ENCODE measurements around the gene CBARP. TPM values are rescaled to one million over a fixed set of nuclear protein-coding genes. Genes with fewer than 3 reads are reported as not detected.

Gene CBARP
- total and polyA plus RNA-seq, 2 of the 13 experiments (the other 11 are each of a cell fraction or from before 2014, with no cell fraction given) = 1.2 to 1.4 TPM

DNA sequence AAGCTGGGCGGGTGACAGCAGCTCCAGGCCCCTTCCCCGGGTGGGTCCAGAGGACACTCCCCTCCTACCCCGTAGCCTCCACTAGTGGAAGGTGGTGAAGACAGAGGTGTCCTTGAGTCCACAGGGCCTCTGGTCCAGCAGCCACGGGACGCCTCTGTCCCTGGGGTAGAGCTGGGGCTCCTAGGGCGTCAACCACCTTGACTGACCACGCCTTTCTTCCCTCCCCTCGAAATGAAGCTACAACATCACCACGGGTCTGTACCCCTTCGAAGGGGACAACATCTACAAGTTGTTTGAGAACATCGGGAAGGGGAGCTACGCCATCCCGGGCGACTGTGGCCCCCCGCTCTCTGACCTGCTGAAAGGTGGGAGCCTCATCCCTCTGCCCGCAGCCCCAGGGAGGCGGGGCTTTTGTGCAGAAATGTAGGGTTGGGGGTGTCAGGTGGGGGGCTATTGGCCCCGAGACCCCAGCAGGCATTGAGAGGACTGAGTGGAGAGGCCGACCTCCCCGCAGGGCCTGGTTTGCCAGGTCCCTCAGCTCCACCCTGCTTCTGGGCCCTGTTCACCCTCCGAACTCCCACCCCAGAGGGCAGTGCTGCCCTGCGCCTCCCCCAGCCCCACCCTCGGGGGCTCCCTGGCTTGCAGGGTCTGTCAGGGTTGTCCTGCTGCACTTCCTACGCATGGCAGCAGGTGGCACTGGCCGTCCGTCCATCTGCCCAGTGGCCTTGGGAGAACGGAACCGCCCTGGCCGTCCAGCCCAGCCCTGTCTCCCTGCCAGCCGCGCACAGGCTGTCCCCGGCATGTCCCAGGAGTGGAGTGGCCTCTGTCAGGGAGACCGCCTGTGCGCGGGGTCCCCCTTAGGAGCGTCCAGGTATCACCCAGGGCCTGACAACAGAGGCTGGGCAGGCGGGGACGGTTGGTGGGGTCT lies 16.6 kb downstream of the CBARP start (continued):
- TF ChIP-seq, protein P1, sequence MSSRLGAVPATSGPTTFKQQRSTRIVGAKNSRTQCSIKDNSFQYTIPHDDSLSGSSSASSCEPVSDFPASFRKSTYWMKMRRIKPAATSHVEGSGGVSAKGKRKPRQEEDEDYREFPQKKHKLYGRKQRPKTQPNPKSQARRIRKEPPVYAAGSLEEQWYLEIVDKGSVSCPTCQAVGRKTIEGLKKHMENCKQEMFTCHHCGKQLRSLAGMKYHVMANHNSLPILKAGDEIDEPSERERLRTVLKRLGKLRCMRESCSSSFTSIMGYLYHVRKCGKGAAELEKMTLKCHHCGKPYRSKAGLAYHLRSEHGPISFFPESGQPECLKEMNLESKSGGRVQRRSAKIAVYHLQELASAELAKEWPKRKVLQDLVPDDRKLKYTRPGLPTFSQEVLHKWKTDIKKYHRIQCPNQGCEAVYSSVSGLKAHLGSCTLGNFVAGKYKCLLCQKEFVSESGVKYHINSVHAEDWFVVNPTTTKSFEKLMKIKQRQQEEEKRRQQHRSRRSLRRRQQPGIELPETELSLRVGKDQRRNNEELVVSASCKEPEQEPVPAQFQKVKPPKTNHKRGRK (CRISPR knock-in tag; IDR thresholded peaks at IDR 0.05) = no peak
- TF ChIP-seq ZBTB7A (CRISPR knock-in tag; IDR thresholded peaks at IDR 0.05) = peak; percentile 62; the same call in 1 of the 2 replicates
- TF ChIP-seq, protein P2, sequence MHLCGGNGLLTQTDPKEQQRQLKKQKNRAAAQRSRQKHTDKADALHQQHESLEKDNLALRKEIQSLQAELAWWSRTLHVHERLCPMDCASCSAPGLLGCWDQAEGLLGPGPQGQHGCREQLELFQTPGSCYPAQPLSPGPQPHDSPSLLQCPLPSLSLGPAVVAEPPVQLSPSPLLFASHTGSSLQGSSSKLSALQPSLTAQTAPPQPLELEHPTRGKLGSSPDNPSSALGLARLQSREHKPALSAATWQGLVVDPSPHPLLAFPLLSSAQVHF (CRISPR knock-in tag; IDR thresholded peaks at IDR 0.05) = no peak
- peak; percentile 10; the same call in 1 of the 3 replicates for TF ChIP-seq MXI1 (IDR thresholded peaks at IDR 0.05; ENCODE audit: borderline replicate concordance, low read depth, low read length)
- no peak for TF ChIP-seq FLYWCH1 (CRISPR knock-in tag; IDR thresholded peaks at IDR 0.05)
- no peak for TF ChIP-seq EHMT2 (IDR thresholded peaks at IDR 0.05; ENCODE audit: borderline replicate concordance, low read depth, low read length)
- no peak for TF ChIP-seq CBX1 (IDR thresholded peaks at IDR 0.05; ENCODE audit: low read depth)
- no peak for TF ChIP-seq ZNF746 (CRISPR knock-in tag; IDR thresholded peaks at IDR 0.05)
- peak; percentile 66 for TF ChIP-seq RBM39 (IDR thresholded peaks at IDR 0.05; ENCODE audit: low read depth, low read length, poor library complexity, severe bottlenecking)
- peak; percentile 63 for TF ChIP-seq RBFOX2 (IDR thresholded peaks at IDR 0.05; ENCODE audit: low read depth, low read length)
- no peak for TF ChIP-seq SPEN (CRISPR knock-in tag; IDR thresholded peaks at IDR 0.05; ENCODE audit: low read depth)
- TF ChIP-seq SETDB1 (CRISPR knock-in tag; IDR thresholded peaks at IDR 0.05; ENCODE audit: borderline replicate concordance) = no peak
- TF ChIP-seq NFE2 (CRISPR knock-in tag; IDR thresholded peaks at IDR 0.05) = no peak
- no peak for TF ChIP-seq ZNF530 (CRISPR knock-in tag; IDR thresholded peaks at IDR 0.05; ENCODE audit: low read depth)
- TF ChIP-seq ZNF143 (CRISPR knock-in tag; IDR thresholded peaks at IDR 0.05) = no peak
- no peak for TF ChIP-seq AKAP8 (CRISPR knock-in tag; IDR thresholded peaks at IDR 0.05)
- peak; percentile 48 for TF ChIP-seq XRCC5 (optimal IDR thresholded peaks at IDR 0.05; ENCODE audit: low read length)
- TF ChIP-seq, protein P3, sequence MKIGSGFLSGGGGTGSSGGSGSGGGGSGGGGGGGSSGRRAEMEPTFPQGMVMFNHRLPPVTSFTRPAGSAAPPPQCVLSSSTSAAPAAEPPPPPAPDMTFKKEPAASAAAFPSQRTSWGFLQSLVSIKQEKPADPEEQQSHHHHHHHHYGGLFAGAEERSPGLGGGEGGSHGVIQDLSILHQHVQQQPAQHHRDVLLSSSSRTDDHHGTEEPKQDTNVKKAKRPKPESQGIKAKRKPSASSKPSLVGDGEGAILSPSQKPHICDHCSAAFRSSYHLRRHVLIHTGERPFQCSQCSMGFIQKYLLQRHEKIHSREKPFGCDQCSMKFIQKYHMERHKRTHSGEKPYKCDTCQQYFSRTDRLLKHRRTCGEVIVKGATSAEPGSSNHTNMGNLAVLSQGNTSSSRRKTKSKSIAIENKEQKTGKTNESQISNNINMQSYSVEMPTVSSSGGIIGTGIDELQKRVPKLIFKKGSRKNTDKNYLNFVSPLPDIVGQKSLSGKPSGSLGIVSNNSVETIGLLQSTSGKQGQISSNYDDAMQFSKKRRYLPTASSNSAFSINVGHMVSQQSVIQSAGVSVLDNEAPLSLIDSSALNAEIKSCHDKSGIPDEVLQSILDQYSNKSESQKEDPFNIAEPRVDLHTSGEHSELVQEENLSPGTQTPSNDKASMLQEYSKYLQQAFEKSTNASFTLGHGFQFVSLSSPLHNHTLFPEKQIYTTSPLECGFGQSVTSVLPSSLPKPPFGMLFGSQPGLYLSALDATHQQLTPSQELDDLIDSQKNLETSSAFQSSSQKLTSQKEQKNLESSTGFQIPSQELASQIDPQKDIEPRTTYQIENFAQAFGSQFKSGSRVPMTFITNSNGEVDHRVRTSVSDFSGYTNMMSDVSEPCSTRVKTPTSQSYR (CRISPR knock-in tag; IDR thresholded peaks at IDR 0.05; ENCODE audit: borderline replicate concordance) = no peak
- TF ChIP-seq HOXA3 (CRISPR knock-in tag; IDR thresholded peaks at IDR 0.05) = peak; percentile 52; the same call in 1 of the 2 replicates
- no peak for TF ChIP-seq SNRNP70 (IDR thresholded peaks at IDR 0.05; ENCODE audit: low read depth, low read length)
- peak; percentile 31; the same call in 1 of the 2 replicates for TF ChIP-seq GABPB1 (CRISPR knock-in tag; IDR thresholded peaks at IDR 0.05)
- TF ChIP-seq BORCS8-MEF2B (CRISPR knock-in tag; IDR thresholded peaks at IDR 0.05) = 0 out of 2 replicates have a peak, but pooled peaks have one; percentile 43
- TF ChIP-seq ZNF556 (CRISPR knock-in tag; IDR thresholded peaks at IDR 0.05; ENCODE audit: borderline replicate concordance) = no peak
- peak; percentile 18; the same call in 1 of the 2 replicates for TF ChIP-seq SMC3 (IDR thresholded peaks at IDR 0.05; ENCODE audit: low read length)
- TF ChIP-seq ZNF678 (CRISPR knock-in tag; IDR thresholded peaks at IDR 0.05) = no peak
- TF ChIP-seq FOXO1 (CRISPR knock-in tag; IDR thresholded peaks at IDR 0.05) = no peak
